ENCODE measurements around the gene C13orf42.

- no peak for TF ChIP-seq CTCF (IDR thresholded peaks at IDR 0.05)
- no peak for TF ChIP-seq ETV6 (CRISPR knock-in tag; IDR thresholded peaks at IDR 0.05)
- TF ChIP-seq SP1 (CRISPR knock-in tag; conservative IDR thresholded peaks at IDR 0.05), result no peak
- no peak for TF ChIP-seq ZNF121 (CRISPR knock-in tag; IDR thresholded peaks at IDR 0.05)
- TF ChIP-seq MAX (CRISPR knock-in tag; IDR thresholded peaks at IDR 0.05), result no peak
- no peak for TF ChIP-seq E2F1 (CRISPR knock-in tag; IDR thresholded peaks at IDR 0.05)
- TF ChIP-seq E2F5 (CRISPR knock-in tag; IDR thresholded peaks at IDR 0.05), result no peak
- no peak for TF ChIP-seq AR (CRISPR knock-in tag; IDR thresholded peaks at IDR 0.05)
Observed at GRCh38 chr13:51111174-51111573, at the start of gene C13orf42.

Measured in WTC11 (cell line).